Skin of body (tissue), 2 donors: ENCODE results near the gene RECK. TPM values are rescaled to one million over a fixed set of nuclear protein-coding genes. Genes with fewer than 3 reads are reported as not detected.
A peak's percentile ranks its signal among the peaks of the same experiment; 100 is the strongest.
"Not testable (repeated sequence)": the region's sequence is repeated elsewhere in the genome, so short reads cannot be mapped to it uniquely, and the experiment has no call there.

ENCODE experiments used
- DNase-seq: peaks from one replicate; lab custom pipeline; 2025; lab: John Stamatoyannopoulos, UW
- total RNA-seq: library from RNA; depleted of rRNA; stranded (reverse); fragments of >200 nt; gene quantifications from one replicate; pipeline ENCODE4 v1.2.3, GENCODE V29; 2014

The RECK gene
- total RNA-seq, 1 donor from 2014 or later = 50.8 TPM

DNA sequence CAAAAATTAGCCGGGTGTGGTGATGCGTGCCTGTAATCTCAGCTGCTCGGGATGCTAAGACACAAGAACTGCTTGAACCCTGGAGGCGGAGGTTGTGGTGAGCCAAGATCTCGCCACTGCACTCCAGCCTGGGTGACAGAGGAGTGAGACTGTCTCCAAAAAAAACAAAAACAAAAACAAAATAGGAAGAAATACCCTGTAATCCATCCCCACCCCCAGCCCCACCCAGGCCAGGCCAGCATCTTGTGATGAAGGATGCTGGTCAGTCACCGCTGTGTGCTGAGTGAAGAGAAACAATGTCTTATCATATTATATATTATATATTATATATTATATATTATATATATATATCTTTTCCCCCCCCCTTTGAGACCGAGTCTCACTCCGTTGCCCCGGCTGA, 117.0 kb downstream of the RECK start:
- no peak for DNase-seq

DNA sequence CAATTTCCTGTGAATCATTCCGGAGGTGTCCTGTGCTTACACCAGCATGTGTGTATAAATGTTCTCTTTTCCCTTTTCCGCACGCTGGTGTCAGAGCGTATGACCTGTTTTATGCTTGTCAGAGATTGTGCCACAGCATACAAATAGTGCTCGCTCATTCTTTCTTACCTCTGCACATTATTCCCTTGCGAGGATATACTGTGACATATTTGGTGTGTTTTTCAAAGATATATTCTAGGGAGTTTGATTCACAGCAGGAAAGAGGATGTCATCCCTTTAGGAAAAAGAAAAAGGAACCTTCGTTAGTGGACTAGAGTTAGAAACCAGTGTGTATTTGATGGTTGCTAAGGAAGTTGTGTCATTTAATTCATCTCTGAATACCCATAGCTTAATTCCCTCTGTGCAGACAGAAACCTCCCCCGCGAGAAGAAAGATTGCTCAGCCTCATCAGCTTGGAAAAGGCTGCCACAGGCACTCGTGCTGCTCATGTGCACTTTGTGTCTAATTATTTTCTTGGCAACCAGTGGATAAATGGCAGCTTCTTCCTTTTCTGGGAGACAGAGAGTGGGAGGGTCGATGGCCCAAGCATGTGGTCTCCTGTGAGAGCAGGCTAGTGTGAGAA, 117.7 kb downstream of the RECK start:
- peak; percentile 92 for DNase-seq

DNA sequence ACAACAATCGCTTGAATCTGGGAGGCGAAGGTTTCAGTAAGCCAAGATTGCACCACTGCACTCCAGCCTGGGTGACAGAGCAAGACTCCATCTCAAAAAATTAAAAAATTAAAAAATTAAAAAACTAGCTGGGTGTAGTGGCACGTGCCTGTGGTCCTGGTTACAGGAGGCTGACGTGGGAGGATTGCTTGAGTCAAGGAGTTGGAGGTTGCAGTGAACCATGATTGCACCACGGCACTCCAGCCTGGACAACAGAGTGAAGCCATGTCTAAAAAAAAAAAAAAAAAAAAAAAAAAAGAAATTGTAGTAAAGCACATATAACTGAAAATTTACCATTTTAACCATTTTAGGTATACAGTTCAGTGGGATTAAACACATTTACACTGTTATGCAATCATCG, 119.4 kb downstream of the RECK start:
- no peak for DNase-seq

DNA sequence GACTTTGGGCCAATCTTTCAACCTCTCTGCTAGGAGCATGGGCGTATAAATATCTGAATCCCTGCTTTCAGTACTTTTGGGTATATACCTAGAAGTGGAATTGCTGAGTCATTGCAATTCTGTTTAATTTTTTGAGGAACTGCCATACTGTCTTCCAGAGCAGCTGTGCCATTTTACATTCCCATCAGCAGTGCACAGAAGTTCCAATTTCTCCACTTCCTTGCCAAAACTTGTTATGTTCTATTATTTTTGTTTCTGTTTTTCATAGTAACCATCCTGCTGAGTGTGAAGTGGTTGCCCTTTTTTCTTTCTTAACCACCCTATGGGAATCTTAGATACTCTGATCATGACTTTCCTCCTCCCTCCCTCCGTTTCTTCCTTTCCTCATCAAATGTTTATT, 121.4 kb downstream of the RECK start:
- peak; percentile 44 for DNase-seq

GRCh38 chr9:36158917-36159316, 122.2 kb downstream of the RECK start:
- DNase-seq = peak; percentile 85

DNA sequence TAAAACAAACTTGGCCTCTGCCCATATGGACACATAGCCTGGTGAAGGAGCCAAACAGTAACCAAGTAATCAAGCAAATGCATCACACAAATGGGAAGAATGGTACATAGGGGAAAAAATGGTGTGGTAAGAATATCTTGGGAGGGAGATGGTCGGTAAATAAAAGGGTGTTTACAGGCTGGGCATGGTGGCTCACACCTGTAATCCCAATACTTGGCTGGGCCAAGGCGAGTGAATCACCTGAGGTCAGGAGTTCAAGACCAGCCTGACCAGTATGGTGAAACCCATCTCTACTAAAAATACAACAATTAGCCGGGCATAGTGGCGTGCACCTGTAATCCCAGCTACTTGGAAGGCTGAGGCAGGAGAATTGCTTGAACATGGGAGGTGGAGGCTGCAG, 122.8 kb downstream of the RECK start:
- not testable (repeated sequence) for DNase-seq

DNA sequence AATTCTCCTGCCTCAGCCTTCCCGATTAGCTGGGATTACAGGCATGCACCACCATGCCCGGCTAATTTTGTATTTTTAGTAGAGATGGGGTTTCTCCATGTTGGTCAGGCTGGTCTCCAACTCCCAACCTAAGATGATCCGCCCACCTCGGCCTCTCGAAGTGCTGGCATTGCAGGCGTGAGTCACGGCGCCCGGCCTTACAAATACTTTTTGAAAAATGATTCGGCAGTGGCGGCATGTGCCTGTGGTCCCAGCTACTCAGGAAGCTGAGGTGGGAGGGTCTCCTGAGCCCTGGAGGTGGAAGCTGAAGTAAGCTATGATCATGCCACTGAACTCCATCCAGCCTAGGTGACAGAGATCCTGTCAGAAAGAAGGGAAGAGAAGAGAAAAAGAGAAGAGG, 123.4 kb downstream of the RECK start:
- DNase-seq = not testable (repeated sequence)

DNA sequence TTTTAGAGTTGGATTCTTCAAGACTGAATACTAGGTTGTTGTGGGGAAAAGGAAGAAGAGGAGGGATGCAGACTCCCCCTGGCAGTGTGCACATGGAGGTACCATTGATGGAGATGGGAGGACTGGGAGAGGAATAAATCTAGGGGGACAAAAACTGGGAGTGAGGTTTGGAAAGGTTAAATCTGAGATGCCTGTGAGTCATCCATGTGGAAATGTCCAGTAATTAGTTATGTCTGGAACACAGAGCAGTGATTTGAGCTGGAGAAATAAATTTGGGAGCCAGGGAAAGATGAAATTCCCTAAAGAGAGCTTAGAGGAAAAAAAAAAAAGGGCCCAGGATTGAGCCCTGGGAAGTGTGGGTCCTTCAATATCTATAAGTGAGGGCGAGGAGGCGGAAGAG, 124.5 kb downstream of the RECK start:
- DNase-seq = no peak

- DNase-seq = no peak
These were observed 125.6 kb downstream of the RECK start for GRCh38 chr9:36162211-36162738.

DNA sequence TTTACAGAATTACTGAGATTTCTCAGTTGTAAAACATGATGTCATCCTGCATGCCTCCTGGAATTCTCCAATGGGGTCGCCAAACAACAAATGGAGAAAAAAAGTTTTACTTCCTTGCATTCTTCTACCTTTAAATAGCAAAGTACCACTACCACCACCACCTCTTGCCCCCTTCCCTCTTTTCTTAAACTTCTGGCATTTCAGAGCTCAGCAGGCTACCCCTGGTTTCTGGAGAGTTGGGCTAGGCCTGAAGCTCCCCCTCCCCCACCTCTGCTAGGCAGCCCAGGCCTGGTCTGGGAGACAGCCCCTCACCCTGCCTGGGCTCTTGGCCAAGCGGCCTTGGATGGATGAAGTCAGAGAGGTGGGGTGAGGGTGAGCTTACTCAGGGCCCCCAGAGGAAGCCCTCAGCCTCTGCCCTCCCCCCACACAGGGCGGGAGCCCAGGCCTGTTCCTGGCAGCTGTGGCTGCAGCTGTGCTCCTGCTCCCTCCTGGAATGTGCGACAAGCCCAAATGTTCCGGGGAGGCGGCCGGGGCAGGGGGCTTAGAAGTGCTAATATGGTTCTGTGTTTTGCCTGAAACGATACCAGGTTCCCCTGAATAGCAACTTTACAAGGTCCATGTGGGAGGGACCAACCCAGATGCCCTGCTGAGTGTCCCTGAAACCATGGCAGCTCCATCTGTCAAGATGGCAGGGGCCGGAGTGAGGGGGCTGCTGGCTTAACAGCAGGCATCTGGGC, 126.5 kb downstream of the RECK start:
- DNase-seq = peak; percentile 91

DNA sequence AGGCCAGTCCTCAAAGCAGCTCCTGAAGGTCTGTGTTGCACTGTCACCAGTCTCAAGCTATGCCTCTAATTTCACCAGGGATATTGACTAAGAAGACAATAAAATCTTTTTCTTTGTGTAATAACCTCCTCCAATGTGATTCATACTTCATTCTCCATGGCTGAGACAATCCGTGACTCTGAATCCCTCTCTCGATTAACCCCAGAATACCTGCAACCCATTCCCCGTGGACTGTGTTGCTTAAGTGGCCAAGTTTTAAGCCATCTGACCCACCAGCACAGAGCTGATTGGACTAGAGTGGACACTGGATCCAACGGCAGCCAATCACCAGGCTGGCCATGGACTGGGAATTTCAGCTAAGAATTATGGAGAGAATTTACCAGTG, 127.1 kb downstream of the RECK start:
- peak; percentile 32 for DNase-seq

- no peak for DNase-seq
These were observed 127.7 kb downstream of the RECK start for GRCh38 chr9:36164372-36164771.

GRCh38 chr9:36164989-36165388, 128.3 kb downstream of the RECK start:
- no peak for DNase-seq

GRCh38 chr9:36165826-36166167, 129.1 kb downstream of the RECK start:
- DNase-seq = peak; percentile 55

- DNase-seq = peak; percentile 70
These were observed 129.6 kb downstream of the RECK start for GRCh38 chr9:36166168-36166927.

DNA sequence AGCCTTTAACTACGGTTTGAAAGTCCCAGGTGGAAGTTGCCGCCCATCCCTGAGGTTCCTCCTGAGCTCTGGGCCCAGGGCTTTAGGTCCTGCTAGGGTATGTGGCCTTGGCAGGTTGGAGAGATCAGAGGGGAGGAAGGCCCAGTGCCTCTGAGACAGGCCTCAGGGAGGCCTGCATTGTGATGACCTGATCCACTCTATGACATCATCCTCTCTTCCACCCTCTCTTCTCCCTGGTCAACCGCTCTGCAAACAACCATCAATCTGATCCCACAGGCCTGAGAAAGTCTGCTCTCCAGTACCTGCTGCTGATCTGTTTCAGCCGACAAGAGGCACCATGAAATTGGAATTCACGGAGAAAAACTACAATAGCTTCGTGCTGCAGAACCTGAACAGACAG, 132.5 kb downstream of the RECK start, which contains the start of gene CCIN:
Gene CCIN (plus strand): TSS at position 223 of the 400 bp plus-strand sequence. CDS start 115 bp downstream, at position 338.
- no peak for DNase-seq

DNA sequence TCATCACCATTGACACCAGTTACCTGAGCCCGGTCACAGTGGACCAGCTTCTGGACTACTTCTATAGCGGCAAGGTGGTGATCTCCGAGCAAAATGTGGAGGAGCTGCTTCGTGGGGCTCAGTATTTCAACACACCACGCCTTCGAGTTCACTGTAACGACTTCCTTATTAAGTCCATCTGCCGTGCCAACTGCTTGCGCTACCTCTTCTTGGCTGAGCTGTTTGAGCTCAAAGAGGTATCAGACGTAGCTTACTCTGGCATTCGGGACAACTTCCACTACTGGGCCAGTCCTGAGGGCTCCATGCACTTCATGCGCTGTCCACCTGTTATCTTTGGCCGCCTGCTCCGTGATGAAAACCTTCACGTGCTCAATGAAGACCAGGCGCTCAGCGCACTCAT, 133.0 kb downstream of the RECK start:
- DNase-seq = no peak

- DNase-seq = no peak
These were observed 133.8 kb downstream of the RECK start for GRCh38 chr9:36170531-36170930.

DNA sequence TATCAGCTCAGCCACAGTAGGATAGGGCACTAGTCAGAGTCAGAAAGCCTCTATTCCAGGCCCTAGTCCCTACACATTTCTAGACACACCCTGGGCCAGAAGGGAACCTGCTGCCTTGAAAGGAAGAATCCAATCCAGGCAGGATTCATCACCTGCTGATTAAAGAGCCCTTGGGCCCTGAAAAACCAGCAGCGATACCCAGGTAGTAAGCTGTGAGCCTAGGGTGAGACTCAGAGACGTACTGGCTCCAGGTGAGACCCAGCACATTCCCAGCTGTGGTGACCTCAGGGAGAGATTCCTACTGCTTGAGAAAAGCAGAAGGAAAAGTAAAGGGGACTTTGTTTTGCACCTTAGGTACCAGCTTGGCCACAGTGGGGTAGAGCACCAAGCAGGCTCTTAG, 137.1 kb downstream of the RECK start:
- no peak for DNase-seq
